ENCODE data around the gene IRAK1BP1. TPM values are rescaled to one million over a fixed set of nuclear protein-coding genes. Genes with fewer than 3 reads are reported as not detected.
"Not testable (repeated sequence)": the region's sequence is repeated elsewhere in the genome, so short reads cannot be mapped to it uniquely, and the experiment has no call there.

IRAK1BP1 gene
- polyA plus RNA-seq, 3 donors, result 0.04 to 0.08 (median 0.04) TPM

DNA sequence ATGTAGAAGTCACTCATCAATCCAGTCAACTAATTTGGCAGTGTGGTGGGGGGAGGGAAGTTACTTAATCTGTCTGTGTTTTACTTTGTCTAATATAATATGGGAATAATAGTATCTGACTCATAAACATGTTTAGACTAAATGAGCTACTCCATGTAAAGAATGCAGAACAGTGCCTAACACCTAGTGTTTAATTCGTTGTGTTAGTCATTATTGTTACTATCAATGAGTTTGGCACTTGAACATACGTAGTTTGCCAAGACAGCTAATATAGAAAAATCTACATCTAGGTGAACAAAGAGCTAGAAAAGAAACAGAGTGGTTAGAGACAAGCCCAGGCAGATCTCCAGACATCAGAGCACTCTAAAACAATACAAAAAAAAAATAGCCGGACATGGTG is 49.1 kb downstream of the IRAK1BP1 start:
- peaks cover 9 to 31% (median 20%) of the 10 kb centered on the region in 7 donors for H3K9me3 Mint-ChIP-seq
- no CpG with 5 or more reads among the region's 3 CpGs for WGBS (ENCODE audit: insufficient coverage)
- Histone ChIP-seq H3K4me3 (replicated peaks in 1 of 3; ENCODE audit: low read depth in 2 of 3, low read length in 3 of 3) (no peak overlapping the region), H3K36me3 (replicated peaks in 1 of 2; ENCODE audit: control insufficient read depth in 1 of 2, insufficient read depth in 2 of 2, low read length in 2 of 2) (no peaks in the 10 kb centered on the region), H3K4me1 (ENCODE audit: control insufficient read depth in 1 of 2, insufficient read depth in 2 of 2, low read length in 2 of 2) (no peaks in the 10 kb centered on the region), H3K79me2 (ENCODE audit: insufficient read depth, low read length) (no peaks in the 10 kb centered on the region), H3K27me3 (ENCODE audit: control insufficient read depth in 2 of 2, insufficient read depth in 2 of 2, low read length in 2 of 2) (peaks cover 7 to 8% of the 10 kb centered on the region in 2 donors), H3K4me2 (replicated peaks; ENCODE audit: extremely low read depth, low read length, poor library complexity, severe bottlenecking) (no peak overlapping the region), H2AFZ (ENCODE audit: insufficient read depth, low read depth, low read length, poor library complexity, severe bottlenecking) (no peak overlapping the region), H3K9me3 (replicated peaks in 1 of 2; ENCODE audit: control insufficient read depth in 1 of 2, insufficient read depth in 1 of 2, low read length in 2 of 2) (peaks cover 0 to 8% of the 10 kb centered on the region in 2 donors), H4K20me1 (ENCODE audit: insufficient read depth, low read length) (no peaks in the 10 kb centered on the region), H3K9ac (ENCODE audit: insufficient read depth, low read length, poor library complexity, severe bottlenecking) (no peak overlapping the region), H3K27ac (ENCODE audit: low read depth in 1 of 2, low read length in 2 of 2) (no peak overlapping the region)
- H3K27me3 Mint-ChIP-seq (ENCODE audit: low read depth in 3 of 3), result peaks cover 6 to 8% (median 6%) of the 10 kb centered on the region in 3 donors
- peaks cover 2% of the 10 kb centered on the region for H3K4me1 Mint-ChIP-seq
- intact Hi-C loops (cut with micrococcal nuclease), result no loop called here
- no peak overlapping the region for H3K4me3 Mint-ChIP-seq
- no peaks in the 10 kb centered on the region for H3K36me3 Mint-ChIP-seq
- no peak overlapping the region for H3K27ac Mint-ChIP-seq
- no peak for DNase-seq
- TF ChIP-seq, protein P1, sequence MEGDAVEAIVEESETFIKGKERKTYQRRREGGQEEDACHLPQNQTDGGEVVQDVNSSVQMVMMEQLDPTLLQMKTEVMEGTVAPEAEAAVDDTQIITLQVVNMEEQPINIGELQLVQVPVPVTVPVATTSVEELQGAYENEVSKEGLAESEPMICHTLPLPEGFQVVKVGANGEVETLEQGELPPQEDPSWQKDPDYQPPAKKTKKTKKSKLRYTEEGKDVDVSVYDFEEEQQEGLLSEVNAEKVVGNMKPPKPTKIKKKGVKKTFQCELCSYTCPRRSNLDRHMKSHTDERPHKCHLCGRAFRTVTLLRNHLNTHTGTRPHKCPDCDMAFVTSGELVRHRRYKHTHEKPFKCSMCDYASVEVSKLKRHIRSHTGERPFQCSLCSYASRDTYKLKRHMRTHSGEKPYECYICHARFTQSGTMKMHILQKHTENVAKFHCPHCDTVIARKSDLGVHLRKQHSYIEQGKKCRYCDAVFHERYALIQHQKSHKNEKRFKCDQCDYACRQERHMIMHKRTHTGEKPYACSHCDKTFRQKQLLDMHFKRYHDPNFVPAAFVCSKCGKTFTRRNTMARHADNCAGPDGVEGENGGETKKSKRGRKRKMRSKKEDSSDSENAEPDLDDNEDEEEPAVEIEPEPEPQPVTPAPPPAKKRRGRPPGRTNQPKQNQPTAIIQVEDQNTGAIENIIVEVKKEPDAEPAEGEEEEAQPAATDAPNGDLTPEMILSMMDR (IDR thresholded peaks at IDR 0.05), result no peak

DNA sequence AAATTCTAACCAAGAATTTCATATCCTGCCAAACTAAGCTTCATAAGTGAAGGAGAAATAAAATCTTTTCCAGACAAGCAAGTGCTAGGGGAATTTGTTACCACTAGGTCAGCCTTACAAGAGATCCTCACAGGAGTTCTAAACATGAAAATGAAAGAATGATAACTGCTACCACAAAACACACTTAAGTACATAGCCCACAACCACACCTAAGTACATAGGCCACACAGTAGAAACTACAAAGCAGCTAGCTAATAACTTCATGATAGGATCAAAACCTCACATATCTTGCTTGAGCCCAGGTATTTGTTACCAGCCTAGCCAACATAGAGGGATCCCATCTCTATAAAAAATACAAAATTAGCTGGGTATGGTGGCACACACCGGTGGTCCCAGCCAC is 50.4 kb downstream of the IRAK1BP1 start:
- no peak overlapping the region for H3K4me2 ChIP-seq (replicated peaks; ENCODE audit: extremely low read depth, low read length, poor library complexity, severe bottlenecking)
- no peak for DNase-seq
- Mint-ChIP-seq H3K4me3 (no peak overlapping the region), H3K4me1 (peaks cover 2% of the 10 kb centered on the region), H3K9me3 (peaks cover 12 to 38% (median 30%) of the 10 kb centered on the region in 7 donors), H3K36me3 (no peaks in the 10 kb centered on the region), H3K27ac (no peak overlapping the region), H3K27me3 (ENCODE audit: low read depth in 3 of 3) (peaks cover 0 to 6% (median 2%) of the 10 kb centered on the region in 3 donors)
- no peak overlapping the region for H3K9ac ChIP-seq (ENCODE audit: insufficient read depth, low read length, poor library complexity, severe bottlenecking)
- peaks cover 0 to 12% of the 10 kb centered on the region in 2 donors for H3K9me3 ChIP-seq (replicated peaks in 1 of 2; ENCODE audit: control insufficient read depth in 1 of 2, insufficient read depth in 1 of 2, low read length in 2 of 2)
- no peaks in the 10 kb centered on the region for H3K79me2 ChIP-seq (ENCODE audit: insufficient read depth, low read length)
- no peaks in the 10 kb centered on the region for H3K36me3 ChIP-seq (replicated peaks in 1 of 2; ENCODE audit: control insufficient read depth in 1 of 2, insufficient read depth in 2 of 2, low read length in 2 of 2)
- TF ChIP-seq, protein P1 (IDR thresholded peaks at IDR 0.05), result no peak
- H3K27ac ChIP-seq (ENCODE audit: low read depth in 1 of 2, low read length in 2 of 2), result no peak overlapping the region
- H3K4me1 ChIP-seq (ENCODE audit: control insufficient read depth in 1 of 2, insufficient read depth in 2 of 2, low read length in 2 of 2), result no peaks in the 10 kb centered on the region
- intact Hi-C loops (cut with micrococcal nuclease), result no loop called here
- no peaks in the 10 kb centered on the region for H4K20me1 ChIP-seq (ENCODE audit: insufficient read depth, low read length)
- no CpG with 5 or more reads among the region's 1 CpG for WGBS (ENCODE audit: insufficient coverage)
- no peak overlapping the region for H2AFZ ChIP-seq (ENCODE audit: insufficient read depth, low read depth, low read length, poor library complexity, severe bottlenecking)
- H3K27me3 ChIP-seq (ENCODE audit: control insufficient read depth in 2 of 2, insufficient read depth in 2 of 2, low read length in 2 of 2), result no peaks in the 10 kb centered on the region
- no peak overlapping the region for H3K4me3 ChIP-seq (replicated peaks in 1 of 3; ENCODE audit: low read depth in 2 of 3, low read length in 3 of 3)

DNA sequence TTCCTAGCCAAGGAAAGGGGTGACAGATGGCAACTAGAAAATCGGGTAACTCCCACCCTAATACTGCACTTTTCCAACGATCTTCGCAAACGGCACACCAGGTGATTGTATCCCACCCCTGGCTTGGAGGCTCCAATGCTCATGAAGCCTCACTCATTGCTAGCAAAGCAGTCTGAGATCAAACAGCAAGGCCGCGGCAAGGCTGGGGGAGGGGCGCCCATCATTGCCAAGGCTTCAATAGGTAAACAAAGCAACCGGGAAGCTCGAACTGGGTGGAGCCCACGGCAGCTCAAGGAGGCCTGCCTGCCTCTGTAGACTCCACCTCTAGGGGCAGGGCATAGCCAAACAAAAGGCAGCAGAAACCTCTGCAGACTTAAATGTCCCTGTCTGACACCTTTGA is 53.8 kb downstream of the IRAK1BP1 start:
- intact Hi-C loops (cut with micrococcal nuclease); DNase-seq; H3K36me3 ChIP-seq (replicated peaks in 1 of 2; ENCODE audit: control insufficient read depth in 1 of 2, insufficient read depth in 2 of 2, low read length in 2 of 2); H3K4me1 Mint-ChIP-seq; H3K4me2 ChIP-seq (replicated peaks; ENCODE audit: extremely low read depth, low read length, poor library complexity, severe bottlenecking); H3K36me3 Mint-ChIP-seq; H3K27me3 ChIP-seq (ENCODE audit: control insufficient read depth in 2 of 2, insufficient read depth in 2 of 2, low read length in 2 of 2); H3K79me2 ChIP-seq (ENCODE audit: insufficient read depth, low read length); H3K27ac Mint-ChIP-seq; H4K20me1 ChIP-seq (ENCODE audit: insufficient read depth, low read length); H3K4me3 Mint-ChIP-seq; H3K4me3 ChIP-seq (replicated peaks in 1 of 3; ENCODE audit: low read depth in 2 of 3, low read length in 3 of 3); H3K4me1 ChIP-seq (ENCODE audit: control insufficient read depth in 1 of 2, insufficient read depth in 2 of 2, low read length in 2 of 2); H3K27ac ChIP-seq (ENCODE audit: low read depth in 1 of 2, low read length in 2 of 2); H2AFZ ChIP-seq (ENCODE audit: insufficient read depth, low read depth, low read length, poor library complexity, severe bottlenecking); H3K9ac ChIP-seq (ENCODE audit: insufficient read depth, low read length, poor library complexity, severe bottlenecking); H3K27me3 Mint-ChIP-seq (ENCODE audit: low read depth in 3 of 3): not testable (repeated sequence)
- peaks cover 0 to 12% of the 10 kb centered on the region in 2 donors for H3K9me3 ChIP-seq (replicated peaks in 1 of 2; ENCODE audit: control insufficient read depth in 1 of 2, insufficient read depth in 1 of 2, low read length in 2 of 2)
- 97% methylated on average over 6 of the region's 10 CpGs for WGBS (ENCODE audit: insufficient coverage)
- peaks cover 18 to 40% (median 35%) of the 10 kb centered on the region in 7 donors for H3K9me3 Mint-ChIP-seq
